IPS-NIHi7 (cell line): ENCODE results near the gene ZNF23.
A peak's percentile ranks its signal among the peaks of the same experiment; 100 is the strongest.

Experiments
- DNase-seq: peaks from one replicate; pipeline ENCODE4 v3.0.0; 2012; ENCODE audit warnings: mixed read lengths; ENCODE audit errors: extremely low spot score

The ZNF23 gene

GRCh38 chr16:71472051-71472450, 10.0 kb upstream of the ZNF23 start:
- DNase-seq, result no peak

- peak; percentile 87 for DNase-seq
Observed at GRCh38 chr16:71467810-71468209, 5.8 kb upstream of the ZNF23 start.

GRCh38 chr16:71464231-71464630, 2.2 kb upstream of the ZNF23 start:
- DNase-seq, result no peak

GRCh38 chr16:71460941-71461340, 1.1 kb downstream of the ZNF23 start:
- no peak for DNase-seq

GRCh38 chr16:71460236-71460635, 1.8 kb downstream of the ZNF23 start:
- DNase-seq, result no peak

- DNase-seq, result no peak
Observed at GRCh38 chr16:71459510-71459909, 2.5 kb downstream of the ZNF23 start.

- no peak for DNase-seq
Observed at GRCh38 chr16:71456801-71457200, 5.2 kb downstream of the ZNF23 start.

- DNase-seq, result no peak
Observed at GRCh38 chr16:71453036-71453435, 9.0 kb downstream of the ZNF23 start.

GRCh38 chr16:71449020-71449419, 13.0 kb downstream of the ZNF23 start:
- no peak for DNase-seq

- DNase-seq, result no peak
Observed at GRCh38 chr16:71448274-71448866, 13.7 kb downstream of the ZNF23 start.

- no peak for DNase-seq
Observed at GRCh38 chr16:71443714-71444113, 18.3 kb downstream of the ZNF23 start.

GRCh38 chr16:71442051-71442440, 20.0 kb downstream of the ZNF23 start, which contains the start of gene TLE7:
TLE7 (minus strand) TSS chr16:71442054; CDS start chr16:71433324, 8,730 bp downstream.
- no peak for DNase-seq

GRCh38 chr16:71441348-71442050, 20.5 kb downstream of the ZNF23 start:
- DNase-seq, result peak; percentile 86

- DNase-seq, result peak; percentile 84
Observed at GRCh38 chr16:71440669-71441347, 21.2 kb downstream of the ZNF23 start.

GRCh38 chr16:71439523-71439922, 22.5 kb downstream of the ZNF23 start:
- DNase-seq, result no peak

GRCh38 chr16:71436473-71436872, 25.6 kb downstream of the ZNF23 start:
- no peak for DNase-seq

GRCh38 chr16:71432906-71433305, 29.1 kb downstream of the ZNF23 start:
- no peak for DNase-seq

GRCh38 chr16:71431991-71432390, 30.1 kb downstream of the ZNF23 start:
- DNase-seq, result no peak

GRCh38 chr16:71431176-71431575, 30.9 kb downstream of the ZNF23 start:
- no peak for DNase-seq

- DNase-seq, result no peak
Observed at GRCh38 chr16:71430744-71431143, 31.3 kb downstream of the ZNF23 start.

- no peak for DNase-seq
Observed at GRCh38 chr16:71429581-71429980, 32.5 kb downstream of the ZNF23 start.

GRCh38 chr16:71428883-71429282, 33.2 kb downstream of the ZNF23 start:
- no peak for DNase-seq

GRCh38 chr16:71428385-71428784, 33.7 kb downstream of the ZNF23 start:
- no peak for DNase-seq
